Mesothelial cell of epicardium (in vitro differentiated cells): Measurements from ENCODE around the gene CDK16. TPM values are rescaled to one million over a fixed set of nuclear protein-coding genes. Genes with fewer than 3 reads are reported as not detected.

ENCODE experiments used
- DNase-seq, 2 experiments: peaks; one replicate each; pipeline ENCODE4 v3.0.0; 2021; ENCODE audit warnings: low spot score in 2 of 2; ENCODE audit not compliant: unreplicated experiment in 2 of 2
- H3K27ac Mint-ChIP-seq: 2 replicates; pipeline ENCODE4 v1.8.0; 2021; ENCODE audit warnings: mixed read lengths
- H3K27me3 Mint-ChIP-seq: 2 replicates; pipeline ENCODE4 v1.8.0; 2021; ENCODE audit warnings: low read depth, mixed read lengths
- H3K36me3 Mint-ChIP-seq: 2 replicates; pipeline ENCODE4 v1.8.0; 2021; ENCODE audit warnings: mixed read lengths
- H3K4me1 Mint-ChIP-seq: 2 replicates; pipeline ENCODE4 v1.8.0; 2021; ENCODE audit warnings: mixed read lengths
- H3K4me3 Mint-ChIP-seq: 2 replicates; pipeline ENCODE4 v1.8.0; 2021; ENCODE audit warnings: mild to moderate bottlenecking, moderate library complexity, mixed read lengths
- H3K9me3 Mint-ChIP-seq: 2 replicates; pipeline ENCODE4 v1.8.0; 2021; ENCODE audit warnings: mixed read lengths
- CTCF ChIP-seq: fragments of 200-600 bp; sonication (generic); IDR thresholded peaks from one replicate; pipeline ENCODE4 v1.5.0; 2021; ENCODE audit warnings: antibody characterized with exemption; ENCODE audit not compliant: unreplicated experiment
- total RNA-seq: library from RNA; stranded (reverse); gene quantifications from 3 replicates; pipeline ENCODE4 v1.2.1, GENCODE V29; 2021

The CDK16 gene
- total RNA-seq, 1 donor from 2014 or later = 216 TPM

- Mint-ChIP-seq H3K4me3 (no peak overlapping the region), H3K36me3 (peaks cover 74% of the 10 kb centered on the region), H3K27me3 (no peaks in the 10 kb centered on the region), H3K4me1 (peaks cover 16% of the 10 kb centered on the region), H3K27ac (no peak overlapping the region), H3K9me3 (no peaks in the 10 kb centered on the region)
- no peak for TF ChIP-seq CTCF
- DNase-seq = no peak
Observed at GRCh38 chrX:47202316-47202715, 16.2 kb upstream of the CDK16 start.

- no peak for DNase-seq
- Mint-ChIP-seq H3K4me1 (peaks cover 10% of the 10 kb centered on the region), H3K4me3 (no peak overlapping the region), H3K27me3 (no peaks in the 10 kb centered on the region), H3K27ac (no peak overlapping the region), H3K9me3 (no peaks in the 10 kb centered on the region), H3K36me3 (peaks cover 73% of the 10 kb centered on the region)
- TF ChIP-seq CTCF = no peak
Observed at GRCh38 chrX:47202877-47203276, 15.6 kb upstream of the CDK16 start.

- H3K9me3 Mint-ChIP-seq = no peaks in the 10 kb centered on the region
- H3K27ac Mint-ChIP-seq = peak overlapping the region; percentile 52
- no peak for TF ChIP-seq CTCF
- H3K4me3 Mint-ChIP-seq = no peak overlapping the region
- no peak for DNase-seq
- H3K27me3 Mint-ChIP-seq = no peaks in the 10 kb centered on the region
- peaks cover 64% of the 10 kb centered on the region for H3K36me3 Mint-ChIP-seq
- no peaks in the 10 kb centered on the region for H3K4me1 Mint-ChIP-seq
Observed at GRCh38 chrX:47204970-47205369, 13.5 kb upstream of the CDK16 start.

- H3K27ac Mint-ChIP-seq = no peak overlapping the region
- H3K9me3 Mint-ChIP-seq = no peaks in the 10 kb centered on the region
- H3K36me3 Mint-ChIP-seq = peaks cover 63% of the 10 kb centered on the region
Observed at GRCh38 chrX:47206316-47206715, 12.2 kb upstream of the CDK16 start.

GRCh38 chrX:47208108-47208507 is 10.4 kb upstream of the CDK16 start:
- no peak for TF ChIP-seq CTCF
- Mint-ChIP-seq H3K27ac (no peak overlapping the region), H3K9me3 (no peaks in the 10 kb centered on the region), H3K27me3 (no peaks in the 10 kb centered on the region), H3K4me3 (no peak overlapping the region), H3K4me1 (no peaks in the 10 kb centered on the region), H3K36me3 (peaks cover 66% of the 10 kb centered on the region)
- DNase-seq = no peak

More at GRCh38 chrX:47206316-47206715, 12.2 kb upstream of the CDK16 start:
- Mint-ChIP-seq H3K27me3 (no peaks in the 10 kb centered on the region), H3K4me3 (no peak overlapping the region), H3K4me1 (no peaks in the 10 kb centered on the region)
- DNase-seq = no peak
- TF ChIP-seq CTCF = no peak

GRCh38 chrX:47209508-47210238 is 8.8 kb upstream of the CDK16 start:
- DNase-seq = no peak
- no peaks in the 10 kb centered on the region for H3K9me3 Mint-ChIP-seq
- H3K27me3 Mint-ChIP-seq = no peaks in the 10 kb centered on the region
- H3K27ac Mint-ChIP-seq = no peak overlapping the region
- no peaks in the 10 kb centered on the region for H3K4me1 Mint-ChIP-seq
- no peak for TF ChIP-seq CTCF
- H3K36me3 Mint-ChIP-seq = peaks cover 69% of the 10 kb centered on the region
- no peak overlapping the region for H3K4me3 Mint-ChIP-seq
